GM10266 (cell line): ENCODE data around the gene PPAN.

Experiments
- DNase-seq: peaks from one replicate; pipeline ENCODE4 v3.0.0; 2012; ENCODE audit errors: extremely low spot score
- CTCF ChIP-seq: IDR thresholded peaks from 2 replicates; pipeline ENCODE4 v1.5.1; 2012; ENCODE audit warnings: mild to moderate bottlenecking, low read depth; ENCODE audit not compliant: control insufficient read depth, insufficient read depth; ENCODE audit errors: missing control alignments

PPAN gene

GRCh38 chr19:10104665-10105508 is 1.3 kb upstream of the PPAN start:
- DNase-seq, result peak; percentile 82
- TF ChIP-seq CTCF, result no peak

GRCh38 chr19:10105509-10106099 is 558 bp upstream of the PPAN start:
- no peak for TF ChIP-seq CTCF
- DNase-seq, result peak; percentile 81

- DNase-seq, result no peak
- TF ChIP-seq CTCF, result no peak
These were observed 1.1 kb downstream of the PPAN start for GRCh38 chr19:10107254-10107653.

GRCh38 chr19:10107817-10108367 is 1.7 kb downstream of the PPAN start:
- no peak for DNase-seq
- no peak for TF ChIP-seq CTCF

- no peak for TF ChIP-seq CTCF
- no peak for DNase-seq
These were observed 3.4 kb downstream of the PPAN start for GRCh38 chr19:10109528-10109927.

GRCh38 chr19:10110076-10110971 is 4.2 kb downstream of the PPAN start:
- TF ChIP-seq CTCF, result no peak

GRCh38 chr19:10110972-10111317 is 4.8 kb downstream of the PPAN start:
- DNase-seq, result no peak
- no peak for TF ChIP-seq CTCF

More at GRCh38 chr19:10110076-10110971, 4.2 kb downstream of the PPAN start:
- no peak for DNase-seq
